K562 (cell line): ENCODE results near the gene PNKD. TPM values are rescaled to one million over a fixed set of nuclear protein-coding genes. Genes with fewer than 3 reads are reported as not detected.

Experiments used
- ATAC-seq: fragments of 200-7000 bp; cut with Tn5 transposase; 3 replicates; pipeline ENCODE4 v1.9.1; 2020; ENCODE audit warnings: moderate library complexity
- BruUV-seq: library from RNA; stranded (reverse); fragments of 400-500 nt; replicated peaks from 2 replicates; lab custom pipeline; 2021; lab: Mats Ljungman, UMichigan
- CTCF ChIA-PET: fragments of 300-600 bp; formaldehyde crosslinking; extraction: SDS; loops from one replicate; lab custom pipeline; 2021; ENCODE audit warnings: low intra/inter-chr PET ratio; lab: Yijun Ruan, JAX
- POLR2A ChIA-PET: fragments of 300-600, 350-650 bp; sonication (Branson Sonifier 250); formaldehyde crosslinking; extraction: SDS; loops from one replicate; lab custom pipeline; 2021; ENCODE audit warnings: antibody characterized with exemption, inconsistent platforms; lab: Yijun Ruan, JAX
- DNase-seq, 4 experiments: peaks; one replicate each; pipeline versions ENCODE4 v3.0.0 to v3.0.0-alpha.2; 2011 to 2018; ENCODE audit warnings: low spot score in 3 of 4, mixed read lengths in 3 of 4; ENCODE audit errors: extremely low read depth in 1 of 4
- FAIRE-seq: peaks from 2 replicates; lab custom pipeline; 2011; peaks lifted over from hg19 to GRCh38; lab: Jason Lieb, UNC
- H2AFZ ChIP-seq: 2 replicates; pipeline ENCODE4 v1.6.0; 2011; ENCODE audit warnings: low read depth, low read length, control low read depth, inconsistent platforms
- H3K27ac ChIP-seq: fragments of 200-600 bp; 3 replicates; pipeline ENCODE4 v1.8.0; 2011; ENCODE audit warnings: low read depth, mild to moderate bottlenecking, control low read depth, inconsistent platforms, low read length, moderate library complexity, mixed read lengths; ENCODE audit errors: extremely low read depth
- H3K27me3 ChIP-seq, 2 experiments: fragments of 300-600 bp in 1 of 2; 2 replicates in 1 of 2; 3 replicates in 1 of 2; pipeline versions ENCODE4 v1.6.0 to v1.8.0; 2011; ENCODE audit warnings: inconsistent platforms in 2 of 2, low read length in 2 of 2, mild to moderate bottlenecking in 1 of 2, mixed read lengths in 1 of 2, moderate library complexity in 1 of 2; ENCODE audit not compliant: control insufficient read depth in 2 of 2, insufficient read depth in 2 of 2
- H3K36me3 ChIP-seq: fragments of 300-600 bp; 3 replicates; pipeline ENCODE4 v1.8.0; 2011; ENCODE audit warnings: mild to moderate bottlenecking, low read length, inconsistent platforms; ENCODE audit not compliant: control insufficient read depth, insufficient read depth
- H3K4me1 ChIP-seq, 2 experiments: fragments of 200-600 bp in 1 of 2; replicated peaks in 1 of 2; 2 replicates in 1 of 2; 3 replicates in 1 of 2; pipeline versions ENCODE4 v1.5.1 to v1.8.0; 2011; ENCODE audit warnings: inconsistent platforms in 2 of 2, low read length in 2 of 2, mild to moderate bottlenecking in 1 of 2, mixed read lengths in 1 of 2, moderate library complexity in 1 of 2; ENCODE audit not compliant: control insufficient read depth in 2 of 2, insufficient read depth in 2 of 2
- H3K4me2 ChIP-seq: 2 replicates; pipeline ENCODE4 v1.6.1; 2011; ENCODE audit warnings: low read length, control low read depth, inconsistent platforms, mixed read lengths; ENCODE audit not compliant: insufficient read depth
- H3K4me3 ChIP-seq: fragments of 200-600 bp; sonication (generic), shearing (Covaris generic); 2 replicates; pipeline ENCODE4 v1.5.1; 2016; ENCODE audit warnings: control low read depth, inconsistent platforms
- H3K79me2 ChIP-seq: fragments of 200-600 bp; 3 replicates; pipeline ENCODE4 v1.8.0; 2011; ENCODE audit warnings: low read length, inconsistent platforms; ENCODE audit not compliant: control insufficient read depth, insufficient read depth
- H3K9ac ChIP-seq, 2 experiments: 2 replicates each; pipeline versions ENCODE4 v1.6.0 to v1.6.1; 2011; ENCODE audit warnings: low read depth in 2 of 2, low read length in 2 of 2, control low read depth in 1 of 2, inconsistent platforms in 1 of 2, mild to moderate bottlenecking in 1 of 2, mixed read lengths in 1 of 2; ENCODE audit not compliant: insufficient read depth in 1 of 2
- H3K9me1 ChIP-seq: one replicate; pipeline ENCODE4 v1.6.0; 2011; ENCODE audit warnings: inconsistent platforms, mild to moderate bottlenecking, low read length, moderate library complexity; ENCODE audit not compliant: control insufficient read depth, insufficient read depth
- H3K9me3 ChIP-seq: replicated peaks from 2 replicates; pipeline ENCODE4 v1.5.1; 2011; ENCODE audit warnings: low read depth, low read length, inconsistent platforms; ENCODE audit not compliant: control insufficient read depth, insufficient read depth
- H4K20me1 ChIP-seq: replicated peaks from 2 replicates; pipeline ENCODE4 v1.6.1; 2011; ENCODE audit warnings: low read length, inconsistent platforms, mixed read lengths; ENCODE audit not compliant: control insufficient read depth, insufficient read depth
- CEBPG ChIP-seq, 3 experiments: fragments of 200-800 bp in 1 of 3; sonication (Bioruptor generic) in 1 of 3; sonication (generic) in 1 of 3; formaldehyde crosslinking in 1 of 3; IDR thresholded peaks in 2 of 3; conservative IDR thresholded peaks in 1 of 3; 2 replicates each; pipeline versions ENCODE4 v1.6.1 to v1.8.0; 2016 to 2022; ENCODE audit warnings: missing compliant biosample characterization in 2 of 3, missing genetic modification characterization in 2 of 3, mild to moderate bottlenecking in 1 of 3, missing genetic modification reagents in 1 of 3
- CEBPZ ChIP-seq: fragments of 150-350 bp; IDR thresholded peaks from 2 replicates; pipeline ENCODE4 v1.6.1; 2014; ENCODE audit warnings: low read depth, mild to moderate bottlenecking, low read length, borderline replicate concordance
- CTBP1 ChIP-seq: fragments of 450-650 bp; IDR thresholded peaks from 2 replicates; pipeline ENCODE4 v1.6.1; 2016; ENCODE audit warnings: borderline replicate concordance
- DACH1 ChIP-seq: fragments of 450-650 bp; IDR thresholded peaks from 2 replicates; pipeline ENCODE4 v1.6.1; 2018; ENCODE audit not compliant: partially characterized antibody
- EZH2 ChIP-seq: IDR thresholded peaks from 2 replicates; pipeline ENCODE4 v1.6.1; 2012; ENCODE audit warnings: low read depth, mild to moderate bottlenecking, inconsistent platforms, low read length, borderline replicate concordance
- MAX ChIP-seq: sonication (generic); formaldehyde crosslinking; IDR thresholded peaks from 2 replicates; pipeline ENCODE4 v1.9.0; 2022; ENCODE audit warnings: mild to moderate bottlenecking, missing genetic modification reagents
- WGBS: fragments of 100-300 bp; shearing (Covaris generic); methylation state at CpG from one replicate; pipeline ENCODE4 v1.1.6; 2016; ENCODE audit warnings: low coverage, mixed read lengths; ENCODE audit not compliant: insufficient coverage; ENCODE audit errors: missing lambda C conversion rate; 5-methylcytosine and 5-hydroxymethylcytosine counted together
- in situ Hi-C: fragments of 300-500 bp; cut with MboI; formaldehyde crosslinking; loops from 4 replicates; pipeline ENCODE4 v1.15.0; 2018; ENCODE audit warnings: inconsistent platforms, mixed read lengths
- intact Hi-C: fragments of 100-400 bp; cut with micrococcal nuclease; formaldehyde crosslinking; loops from 2 replicates; pipeline ENCODE4 v1.14.2; 2022
- polyA plus RNA-seq, 8 experiments: library from polyadenylated mRNA; depleted of rRNA in 4 of 8; stranded (reverse) in 5 of 8; unstranded in 3 of 8; fragments of >200 nt; fragmentation: Nextera tagmentation in 2 of 8; fragmentation: Illumina TruSeq in 1 of 8; extraction: Ambion mirVana in 2 of 8; extraction: Trizol in 1 of 8; gene quantifications; 2 replicates each; pipeline versions ENCODE4 v1.2.1 to v1.2.3, GENCODE V29; 2011 to 2014; ENCODE audit warnings: inconsistent platforms in 1 of 8, missing spikeins in 1 of 8
- total RNA-seq, 7 experiments: library from RNA; depleted of rRNA in 6 of 7; stranded (reverse); fragments of >200 nt in 6 of 7; fragmentation: Illumina TruSeq in 2 of 7; extraction: Trizol in 2 of 7; gene quantifications; 2 replicates each; pipeline versions ENCODE4 v1.2.1 to v1.2.3, GENCODE V29; 2011 to 2021; ENCODE audit warnings: low replicate concordance in 1 of 7
- TF ChIP-seq, protein P1 (sequence below): fragments of 450-650 bp; IDR thresholded peaks from 2 replicates; pipeline ENCODE4 v1.6.1; 2016; ENCODE audit warnings: low read depth

The PNKD gene
- total and polyA plus RNA-seq, 9 of the 15 experiments (the other 6 are each of a cell fraction or from before 2014, with no cell fraction given), result 26.0 to 105 (median 60.1) TPM

- in situ Hi-C loops (no loop called here), intact Hi-C loops (no loop called here)
- peak; percentile 32 for FAIRE-seq
- H4K20me1 ChIP-seq, result no peaks in the 10 kb centered on the region
- H3K9me3 ChIP-seq, result no peaks in the 10 kb centered on the region
- H3K9me1 ChIP-seq, result no peaks in the 10 kb centered on the region
- no peak overlapping the region for H3K9ac ChIP-seq
- DNase-seq, result no peak
- POLR2A ChIA-PET, result interaction anchor here (0.7 to 1.5 kb wide), 3 partner anchors 16 to 42 kb away, joined by 3 read pairs; partner anchors contain the start of gene PNKD
- no peak for ATAC-seq
- no TSS peak for BruUV-seq
- 91% methylated on average over 6 of the region's 6 CpGs for WGBS
- no peak overlapping the region for H2AFZ ChIP-seq
- no peak overlapping the region for H3K4me3 ChIP-seq
- no peaks in the 10 kb centered on the region for H3K27me3 ChIP-seq
- no peak overlapping the region for H3K4me2 ChIP-seq
- peaks cover 72% of the 10 kb centered on the region for H3K36me3 ChIP-seq
- peaks cover 5% of the 10 kb centered on the region; the same call in 2 of the 3 replicates for H3K79me2 ChIP-seq
- CTCF ChIA-PET, result no interaction called here
- H3K4me1 ChIP-seq, result no peaks in the 10 kb centered on the region; a peak in 1 of 5 replicates
- H3K27ac ChIP-seq, result no peak overlapping the region; the same call in 2 of the 3 replicates
- TF ChIP-seq, protein P1, sequence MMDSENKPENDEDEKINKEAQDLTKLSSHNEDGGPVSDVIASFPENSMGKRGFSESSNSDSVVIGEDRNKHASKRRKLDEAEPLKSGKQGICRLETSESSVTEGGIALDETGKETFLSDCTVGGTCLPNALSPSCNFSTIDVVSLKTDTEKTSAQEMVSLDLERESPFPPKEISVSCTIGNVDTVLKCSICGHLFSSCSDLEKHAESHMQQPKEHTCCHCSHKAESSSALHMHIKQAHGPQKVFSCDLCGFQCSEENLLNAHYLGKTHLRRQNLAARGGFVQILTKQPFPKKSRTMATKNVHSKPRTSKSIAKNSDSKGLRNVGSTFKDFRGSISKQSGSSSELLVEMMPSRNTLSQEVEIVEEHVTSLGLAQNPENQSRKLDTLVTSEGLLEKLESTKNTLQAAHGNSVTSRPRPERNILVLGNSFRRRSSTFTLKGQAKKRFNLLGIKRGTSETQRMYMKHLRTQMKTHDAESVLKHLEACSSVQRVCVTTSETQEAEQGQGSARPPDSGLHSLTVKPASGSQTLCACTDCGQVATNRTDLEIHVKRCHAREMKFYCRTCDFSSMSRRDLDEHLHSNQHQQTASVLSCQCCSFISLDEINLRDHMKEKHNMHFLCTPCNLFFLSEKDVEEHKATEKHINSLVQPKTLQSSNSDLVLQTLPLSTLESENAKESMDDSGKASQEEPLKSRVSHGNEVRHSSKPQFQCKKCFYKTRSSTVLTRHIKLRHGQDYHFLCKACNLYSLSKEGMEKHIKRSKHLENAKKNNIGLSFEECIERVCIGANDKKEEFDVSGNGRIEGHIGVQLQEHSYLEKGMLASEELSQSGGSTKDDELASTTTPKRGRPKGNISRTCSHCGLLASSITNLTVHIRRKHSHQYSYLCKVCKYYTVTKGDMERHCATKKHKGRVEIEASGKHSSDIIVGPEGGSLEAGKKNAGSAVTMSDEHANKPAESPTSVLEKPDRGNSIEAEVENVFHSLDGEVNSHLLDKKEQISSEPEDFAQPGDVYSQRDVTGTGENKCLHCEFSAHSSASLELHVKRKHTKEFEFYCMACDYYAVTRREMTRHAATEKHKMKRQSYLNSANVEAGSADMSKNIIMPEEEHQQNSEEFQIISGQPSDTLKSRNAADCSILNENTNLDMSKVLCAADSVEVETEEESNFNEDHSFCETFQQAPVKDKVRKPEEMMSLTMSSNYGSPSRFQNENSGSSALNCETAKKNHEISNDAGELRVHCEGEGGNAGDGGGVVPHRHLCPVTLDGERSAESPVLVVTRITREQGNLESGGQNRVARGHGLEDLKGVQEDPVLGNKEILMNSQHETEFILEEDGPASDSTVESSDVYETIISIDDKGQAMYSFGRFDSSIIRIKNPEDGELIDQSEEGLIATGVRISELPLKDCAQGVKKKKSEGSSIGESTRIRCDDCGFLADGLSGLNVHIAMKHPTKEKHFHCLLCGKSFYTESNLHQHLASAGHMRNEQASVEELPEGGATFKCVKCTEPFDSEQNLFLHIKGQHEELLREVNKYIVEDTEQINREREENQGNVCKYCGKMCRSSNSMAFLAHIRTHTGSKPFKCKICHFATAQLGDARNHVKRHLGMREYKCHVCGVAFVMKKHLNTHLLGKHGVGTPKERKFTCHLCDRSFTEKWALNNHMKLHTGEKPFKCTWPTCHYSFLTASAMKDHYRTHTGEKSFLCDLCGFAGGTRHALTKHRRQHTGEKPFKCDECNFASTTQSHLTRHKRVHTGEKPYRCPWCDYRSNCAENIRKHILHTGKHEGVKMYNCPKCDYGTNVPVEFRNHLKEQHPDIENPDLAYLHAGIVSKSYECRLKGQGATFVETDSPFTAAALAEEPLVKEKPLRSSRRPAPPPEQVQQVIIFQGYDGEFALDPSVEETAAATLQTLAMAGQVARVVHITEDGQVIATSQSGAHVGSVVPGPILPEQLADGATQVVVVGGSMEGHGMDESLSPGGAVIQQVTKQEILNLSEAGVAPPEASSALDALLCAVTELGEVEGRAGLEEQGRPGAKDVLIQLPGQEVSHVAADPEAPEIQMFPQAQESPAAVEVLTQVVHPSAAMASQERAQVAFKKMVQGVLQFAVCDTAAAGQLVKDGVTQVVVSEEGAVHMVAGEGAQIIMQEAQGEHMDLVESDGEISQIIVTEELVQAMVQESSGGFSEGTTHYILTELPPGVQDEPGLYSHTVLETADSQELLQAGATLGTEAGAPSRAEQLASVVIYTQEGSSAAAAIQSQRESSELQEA, result no peak
- no peak for TF ChIP-seq CEBPZ
- no peak for TF ChIP-seq DACH1
- TF ChIP-seq MAX (CRISPR knock-in tag), result no peak
- TF ChIP-seq CTBP1, result no peak
- TF ChIP-seq EZH2, result no peak
- TF ChIP-seq CEBPG (CRISPR knock-in tag; IDR thresholded peaks at IDR 0.05), result 0 out of 2 replicates have a peak, but pooled peaks have one; percentile 16
- peak; percentile 83 to 96 for TF ChIP-seq CEBPG (tag; conservative IDR thresholded peaks at IDR 0.05 in 1 of 2, IDR thresholded peaks at IDR 0.05 in 1 of 2)
Measured at GRCh38 chr2:218228366-218229090, 41.8 kb upstream of the PNKD start.
